ENCODE measurements around the gene KRT34.

The KRT34 gene

DNA sequence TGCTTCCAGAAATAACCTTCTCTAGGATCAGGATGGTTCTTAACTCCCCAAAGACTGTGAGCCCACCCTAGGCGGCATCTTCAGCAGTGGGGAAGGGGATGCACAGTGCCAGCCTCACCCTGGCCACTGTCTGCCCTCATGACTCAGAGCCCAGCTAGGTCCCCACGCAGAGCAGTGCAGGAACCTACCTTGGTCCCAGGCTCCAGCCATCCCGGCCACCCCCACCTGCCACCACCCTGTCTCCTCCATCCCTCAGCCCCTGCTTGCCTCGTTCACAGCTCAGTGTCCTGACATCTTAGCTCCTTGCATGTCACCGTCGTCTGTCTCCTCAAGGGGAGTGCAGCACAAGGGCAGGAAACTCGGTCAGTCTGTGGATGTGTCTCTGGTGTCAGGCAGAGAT lies 50.5 kb downstream of the KRT34 start:
- no peak for DNase-seq (ENCODE audit: low spot score)

DNA sequence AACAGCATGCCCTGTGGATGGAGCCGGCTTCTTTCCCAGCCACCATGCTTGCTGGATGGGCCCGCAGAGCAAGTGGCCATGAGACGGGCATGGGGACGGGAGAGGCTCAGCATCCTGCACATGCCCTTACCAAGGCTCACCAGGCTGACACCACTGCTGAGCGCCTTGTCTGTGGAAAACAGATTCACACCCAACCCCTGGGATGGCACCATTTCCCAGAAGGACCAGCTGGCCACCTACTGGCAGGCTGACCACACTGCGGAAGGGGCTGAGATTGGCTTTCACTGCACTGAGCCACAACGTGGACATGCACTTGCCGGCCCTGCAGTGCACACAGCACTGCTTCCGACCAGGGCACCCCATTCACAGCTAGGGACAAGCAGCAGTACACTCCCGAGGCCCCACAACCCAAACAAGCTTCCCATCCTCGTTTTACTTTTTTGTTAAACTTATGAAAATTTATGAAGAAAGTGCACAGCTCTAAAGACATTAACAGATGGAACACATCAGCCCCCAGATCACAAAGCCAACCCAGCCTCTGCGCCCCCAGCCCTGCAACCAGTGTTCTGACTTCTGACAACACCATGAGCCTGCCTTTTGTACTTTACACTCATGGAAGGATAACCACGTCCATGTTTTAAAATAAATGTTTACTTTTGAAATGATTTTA lies 52.7 kb downstream of the KRT34 start:
- DNase-seq (ENCODE audit: low spot score), result peak; percentile 45

DNA sequence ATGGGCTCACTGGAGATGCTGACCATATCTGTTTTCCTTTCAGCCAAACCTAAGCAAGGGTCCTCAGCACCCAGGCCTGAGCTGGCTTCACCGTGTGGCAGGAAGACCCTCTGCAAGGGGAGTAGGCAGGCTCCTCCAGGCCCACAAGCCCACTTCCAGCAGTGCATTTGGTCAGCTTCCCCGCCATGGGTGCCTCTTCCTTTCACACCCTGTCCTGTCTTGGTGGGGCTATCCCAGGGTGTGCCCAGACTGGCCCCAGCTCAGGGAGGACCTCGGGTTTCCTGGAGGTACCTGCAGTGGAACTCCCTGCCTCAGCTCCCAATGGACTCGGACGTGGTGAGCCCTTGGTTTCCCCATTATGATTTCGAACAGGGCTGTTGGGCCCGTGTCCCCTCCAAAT lies 53.9 kb downstream of the KRT34 start:
- DNase-seq (ENCODE audit: low spot score), result no peak

All from LoVo (cell line).